ES-I3 (cell line): Measurements from ENCODE around the gene PAOX.

Experiments
- H3K36me3 ChIP-seq: 2 replicates; pipeline ENCODE4 v1.6.1; 2013; ENCODE audit warnings: mild to moderate bottlenecking, low read length, control low read depth, moderate library complexity; ENCODE audit not compliant: insufficient read depth
- H3K4me1 ChIP-seq: 2 replicates; pipeline ENCODE4 v1.6.1; 2013; ENCODE audit warnings: mild to moderate bottlenecking, control low read depth, low read length; ENCODE audit not compliant: insufficient read depth
- H3K9ac ChIP-seq: 2 replicates; pipeline ENCODE4 v1.6.1; 2013; ENCODE audit warnings: low read depth, mild to moderate bottlenecking, low read length, moderate library complexity
- H3K9me3 ChIP-seq: 2 replicates; pipeline ENCODE4 v1.6.1; 2013; ENCODE audit warnings: mild to moderate bottlenecking, low read length, moderate library complexity; ENCODE audit not compliant: control insufficient read depth, insufficient read depth

Gene PAOX

GRCh38 chr10:133379152-133379800 is at the start of gene PAOX:
PAOX (plus strand) TSS chr10:133379262; CDS start chr10:133379317, 55 bp downstream.
- Histone ChIP-seq H3K4me1 (no peaks in the 10 kb centered on the region; the same call in 1 of the 2 replicates), H3K9ac (peak within 1 kb of the TSS; percentile 86), H3K9me3 (no peaks in the 10 kb centered on the region), H3K36me3 (no peaks in the 10 kb centered on the region)

GRCh38 chr10:133329491-133330202 is 49.4 kb upstream of the PAOX start:
- peak overlapping the region; percentile 19; the same call in 1 of the 2 replicates for H3K9ac ChIP-seq
- peaks cover 3% of the 10 kb centered on the region; the same call in 1 of the 2 replicates for H3K4me1 ChIP-seq

GRCh38 chr10:133332936-133333699 is 45.9 kb upstream of the PAOX start:
- no peaks in the 10 kb centered on the region for H3K4me1 ChIP-seq

More at GRCh38 chr10:133329491-133330202, 49.4 kb upstream of the PAOX start:
- H3K9me3 ChIP-seq, result no peaks in the 10 kb centered on the region; the same call in 1 of the 2 replicates
- no peaks in the 10 kb centered on the region for H3K36me3 ChIP-seq

GRCh38 chr10:133334503-133335245 is 44.4 kb upstream of the PAOX start:
- Histone ChIP-seq H3K4me1 (no peaks in the 10 kb centered on the region), H3K9me3 (no peaks in the 10 kb centered on the region; the same call in 1 of the 2 replicates), H3K36me3 (no peaks in the 10 kb centered on the region), H3K9ac (peak overlapping the region; percentile 34; the same call in 1 of the 2 replicates)

More at GRCh38 chr10:133332936-133333699, 45.9 kb upstream of the PAOX start:
- Histone ChIP-seq H3K9ac (no peak overlapping the region), H3K9me3 (no peaks in the 10 kb centered on the region; the same call in 1 of the 2 replicates), H3K36me3 (no peaks in the 10 kb centered on the region)

- Histone ChIP-seq H3K36me3 (no peaks in the 10 kb centered on the region), H3K9me3 (no peaks in the 10 kb centered on the region; the same call in 1 of the 2 replicates), H3K9ac (peak overlapping the region; percentile 34; the same call in 1 of the 2 replicates), H3K4me1 (no peaks in the 10 kb centered on the region)
Observed at GRCh38 chr10:133335246-133336117, 43.6 kb upstream of the PAOX start.

- Histone ChIP-seq H3K9ac (no peak overlapping the region; the same call in 1 of the 2 replicates), H3K36me3 (no peaks in the 10 kb centered on the region), H3K9me3 (no peaks in the 10 kb centered on the region; the same call in 1 of the 2 replicates), H3K4me1 (no peaks in the 10 kb centered on the region)
Observed at GRCh38 chr10:133336118-133336576, 42.9 kb upstream of the PAOX start.

GRCh38 chr10:133336577-133337369 is 42.3 kb upstream of the PAOX start, which contains the start of gene CALY:
CALY (minus strand) TSS chr10:133336896; CDS start chr10:133328989, 7,907 bp downstream.
- Histone ChIP-seq H3K9me3 (no peaks in the 10 kb centered on the region; the same call in 1 of the 2 replicates), H3K36me3 (no peaks in the 10 kb centered on the region), H3K9ac (peak within 1 kb of the TSS; percentile 34; the same call in 1 of the 2 replicates), H3K4me1 (no peaks in the 10 kb centered on the region)

GRCh38 chr10:133337370-133337725 is 41.7 kb upstream of the PAOX start:
- no peaks in the 10 kb centered on the region for H3K36me3 ChIP-seq
- no peaks in the 10 kb centered on the region for H3K4me1 ChIP-seq
- H3K9ac ChIP-seq, result no peak overlapping the region
- H3K9me3 ChIP-seq, result no peaks in the 10 kb centered on the region; the same call in 1 of the 2 replicates

GRCh38 chr10:133338080-133339071 is 40.7 kb upstream of the PAOX start:
- Histone ChIP-seq H3K36me3 (no peaks in the 10 kb centered on the region), H3K9me3 (no peaks in the 10 kb centered on the region; the same call in 1 of the 2 replicates), H3K9ac (no peak overlapping the region), H3K4me1 (peaks cover 4% of the 10 kb centered on the region)

GRCh38 chr10:133339708-133340380 is 39.2 kb upstream of the PAOX start:
- Histone ChIP-seq H3K4me1 (peaks cover 8% of the 10 kb centered on the region), H3K36me3 (no peaks in the 10 kb centered on the region), H3K9me3 (no peaks in the 10 kb centered on the region), H3K9ac (no peak overlapping the region)

GRCh38 chr10:133341983-133342382 is 37.1 kb upstream of the PAOX start:
- Histone ChIP-seq H3K9ac (no peak overlapping the region), H3K36me3 (no peaks in the 10 kb centered on the region), H3K9me3 (no peaks in the 10 kb centered on the region), H3K4me1 (peaks cover 8% of the 10 kb centered on the region)
